Measurements from ENCODE around the gene PPP3R1.

Gene PPP3R1

DNA sequence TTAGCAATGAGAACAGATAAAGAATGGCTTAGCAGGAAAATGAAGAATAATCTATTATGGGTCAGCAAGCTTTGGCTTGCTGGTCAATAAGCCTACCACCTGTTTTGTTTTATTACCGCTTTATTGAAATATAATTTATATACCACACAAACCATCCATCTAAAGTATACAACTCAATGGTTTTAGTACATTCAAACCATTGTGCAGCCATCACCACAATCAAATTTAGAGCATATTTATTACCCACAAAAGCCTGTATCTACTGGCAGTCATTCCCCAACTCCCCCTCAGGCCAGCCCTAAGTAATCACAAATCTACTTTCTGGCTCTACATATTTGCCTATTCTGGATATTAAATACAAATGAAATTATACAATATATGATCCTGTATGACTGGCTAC, 17.2 kb downstream of the PPP3R1 start:
- DNase-seq (ENCODE audit: low read depth in 1 of 2, low spot score in 1 of 2) = no peak

GRCh38 chr2:68234405-68234804, 17.9 kb downstream of the PPP3R1 start:
- no peak for DNase-seq (ENCODE audit: low read depth in 1 of 2, low spot score in 1 of 2)

DNA sequence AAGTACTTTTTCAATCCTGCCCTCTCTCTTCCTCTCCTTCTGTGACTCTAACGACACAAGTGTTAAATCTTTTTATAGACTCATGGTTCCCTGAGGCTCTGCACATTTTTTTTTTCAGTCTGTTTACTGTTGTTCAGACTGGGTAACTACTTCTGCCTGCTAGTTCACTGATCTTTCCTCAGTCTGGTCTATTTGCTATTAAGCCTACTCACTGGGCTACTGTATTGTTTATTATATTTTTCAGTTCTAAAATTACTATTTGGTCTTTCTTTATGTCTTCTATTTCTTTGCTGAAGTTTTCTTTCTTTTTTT, 21.3 kb downstream of the PPP3R1 start:
- no peak for DNase-seq (ENCODE audit: low read depth in 1 of 2, low spot score in 1 of 2)

GRCh38 chr2:68230241-68231060, 21.9 kb downstream of the PPP3R1 start:
- no peak for DNase-seq (ENCODE audit: low read depth in 1 of 2, low spot score in 1 of 2)

- no peak for DNase-seq (ENCODE audit: low read depth in 1 of 2, low spot score in 1 of 2)
Observed at GRCh38 chr2:68226794-68227193, 25.5 kb downstream of the PPP3R1 start.

DNA sequence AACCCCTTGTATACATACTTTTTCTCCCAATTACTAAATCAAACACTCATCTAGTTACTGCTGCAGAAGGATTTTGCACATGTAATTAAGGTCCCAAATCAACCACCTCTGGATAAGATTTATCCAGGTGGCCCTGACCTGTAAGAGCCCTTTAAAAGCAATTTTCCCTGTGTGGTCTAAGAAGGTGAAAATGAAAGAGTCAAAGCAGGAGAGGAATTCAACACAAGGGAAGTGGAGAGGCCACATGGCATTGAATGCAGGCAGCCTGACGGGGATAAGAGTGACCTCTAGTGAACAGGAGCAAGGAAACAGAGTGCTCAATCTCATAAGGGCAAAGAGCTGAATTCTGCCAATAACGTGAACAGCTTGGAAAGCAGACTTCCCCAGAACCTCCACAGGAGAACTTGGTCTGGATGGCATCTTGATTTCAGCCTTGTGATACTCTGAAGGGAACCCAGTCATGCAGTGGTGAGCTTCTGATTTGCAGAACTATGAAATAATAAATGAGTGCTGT, 27.2 kb downstream of the PPP3R1 start:
- no peak for DNase-seq (ENCODE audit: low read depth in 1 of 2, low spot score in 1 of 2)

GRCh38 chr2:68223419-68223818, 28.9 kb downstream of the PPP3R1 start:
- no peak for DNase-seq (ENCODE audit: low read depth in 1 of 2, low spot score in 1 of 2)

DNA sequence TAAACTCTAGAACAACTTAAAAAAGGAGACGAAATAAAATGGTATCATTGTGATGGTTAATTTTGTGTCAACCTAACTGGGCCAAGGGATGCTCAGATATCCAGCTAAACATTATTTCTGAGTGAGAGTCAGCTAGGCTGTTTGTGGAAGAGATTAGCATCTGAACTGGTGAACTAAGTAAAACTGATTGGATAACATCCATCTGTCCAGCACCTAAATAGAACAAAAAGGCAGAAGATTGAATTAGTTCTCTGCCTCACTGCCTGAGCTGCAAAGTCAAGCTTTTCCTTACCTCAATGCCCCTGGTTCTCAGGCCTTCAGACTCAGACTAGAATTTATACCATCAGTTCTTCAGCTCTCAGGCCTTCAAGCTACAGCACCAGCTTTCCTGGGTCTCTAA, 30.0 kb downstream of the PPP3R1 start:
- DNase-seq (ENCODE audit: low read depth in 1 of 2, low spot score in 1 of 2) = no peak

DNA sequence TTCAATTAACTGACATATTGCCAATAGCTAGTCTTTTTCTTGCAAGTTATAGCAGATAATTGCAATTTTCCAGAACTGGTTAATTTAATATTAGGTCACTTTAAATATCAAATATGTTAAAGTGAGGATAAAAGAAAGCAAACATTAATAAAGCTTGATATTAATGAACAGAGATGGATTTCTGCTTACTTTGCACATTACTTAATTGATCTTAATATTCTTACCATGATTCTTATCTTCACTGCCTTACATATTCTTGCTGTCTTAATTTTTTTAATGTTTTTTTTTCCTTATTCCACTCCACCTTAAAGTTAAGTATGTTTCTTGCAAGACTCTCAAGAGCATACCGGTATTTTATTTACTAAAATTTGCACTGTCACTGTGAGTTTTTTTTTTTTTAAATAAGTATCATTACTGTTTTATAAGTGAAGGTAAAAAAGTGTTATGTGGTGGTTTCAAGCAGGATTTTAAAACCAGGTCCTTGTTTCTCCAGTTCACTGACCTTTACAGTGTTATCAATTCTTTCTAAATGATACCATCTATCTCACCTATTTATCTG, 33.9 kb downstream of the PPP3R1 start:
- DNase-seq (ENCODE audit: low read depth in 1 of 2, low spot score in 1 of 2) = no peak

DNA sequence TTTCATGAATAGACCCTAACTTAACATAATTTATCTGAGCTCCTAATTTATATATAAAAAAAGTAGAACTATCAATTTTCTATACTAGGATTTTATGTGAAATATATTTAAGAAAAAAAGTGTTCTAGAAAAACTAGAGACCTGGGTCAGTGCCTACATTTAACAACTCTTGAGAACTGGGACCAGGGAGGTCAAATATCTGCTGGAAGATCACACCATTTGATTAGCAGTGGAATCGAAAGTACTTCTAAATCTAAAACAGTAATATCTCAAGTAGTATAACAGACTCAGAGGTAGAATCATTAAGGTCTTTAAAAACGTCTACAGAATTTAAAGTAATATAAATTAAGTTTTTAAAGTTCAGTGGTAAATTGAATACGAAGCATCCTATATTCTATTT, 34.6 kb downstream of the PPP3R1 start:
- DNase-seq (ENCODE audit: low read depth in 1 of 2, low spot score in 1 of 2) = no peak

DNA sequence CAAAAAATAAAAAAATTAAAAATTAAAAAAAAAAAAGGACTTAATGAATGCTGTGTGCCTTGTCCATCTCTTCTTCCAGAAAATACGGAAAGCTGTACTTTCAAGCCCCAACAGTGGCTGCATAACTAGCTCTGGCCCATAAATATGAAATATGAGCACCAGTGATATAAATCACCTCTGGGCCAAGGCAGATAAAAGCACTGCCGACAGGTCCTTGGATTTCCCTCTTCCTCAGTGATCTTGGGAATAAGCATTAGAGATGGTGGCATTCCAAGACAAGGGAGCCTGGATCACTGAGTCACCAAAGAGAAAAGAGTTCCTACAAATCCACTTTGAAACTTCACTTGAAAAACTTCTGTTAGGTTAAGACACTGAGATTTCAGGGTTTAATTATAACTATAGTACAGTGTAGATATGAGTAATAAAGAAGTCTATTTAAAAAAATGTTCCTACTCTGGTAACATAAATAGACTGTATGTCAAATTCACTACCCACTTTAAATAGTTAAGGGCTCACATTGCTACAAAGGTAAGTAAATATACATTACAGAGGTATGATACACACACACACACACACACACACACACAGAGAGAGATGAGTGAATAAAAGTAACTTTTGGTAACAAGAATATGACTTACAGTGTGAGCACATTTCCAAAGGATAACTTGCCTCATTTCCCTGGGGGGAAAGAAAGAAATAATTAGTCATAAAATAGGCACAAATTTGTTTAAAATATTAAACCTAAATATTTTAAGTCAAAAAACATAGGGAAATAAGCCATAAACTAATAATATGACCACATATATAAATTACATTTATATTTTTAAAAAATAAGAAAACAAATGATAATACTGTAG, 35.6 kb downstream of the PPP3R1 start:
- DNase-seq (ENCODE audit: low read depth in 1 of 2, low spot score in 1 of 2) = no peak

GRCh38 chr2:68214381-68214780, 38.0 kb downstream of the PPP3R1 start:
- no peak for DNase-seq (ENCODE audit: low read depth in 1 of 2, low spot score in 1 of 2)

GRCh38 chr2:68206793-68207192, 45.5 kb downstream of the PPP3R1 start:
- no peak for DNase-seq (ENCODE audit: low read depth in 1 of 2, low spot score in 1 of 2)

DNA sequence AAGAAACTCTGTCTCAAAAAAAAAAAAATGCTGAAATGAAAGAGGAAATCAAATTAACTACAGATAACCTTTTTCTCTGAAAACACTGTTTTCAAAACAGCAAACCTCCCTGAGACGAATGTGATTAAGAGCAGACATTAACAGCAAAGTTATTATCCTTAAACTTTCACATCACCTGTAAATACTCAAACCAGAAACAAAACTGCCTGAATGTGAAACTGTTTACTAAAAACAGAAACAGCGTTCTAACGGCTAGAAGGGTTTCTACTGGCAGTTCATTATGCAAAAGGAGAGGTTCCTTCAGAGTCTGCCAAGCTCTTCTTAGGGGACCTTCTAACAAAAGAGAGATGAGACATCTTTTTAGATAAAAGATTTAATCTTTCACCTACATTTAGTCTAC, 48.7 kb downstream of the PPP3R1 start:
- no peak for DNase-seq (ENCODE audit: low read depth in 1 of 2, low spot score in 1 of 2)

GRCh38 chr2:68200157-68200787, 52.1 kb downstream of the PPP3R1 start:
- no peak for DNase-seq (ENCODE audit: low read depth in 1 of 2, low spot score in 1 of 2)

DNA sequence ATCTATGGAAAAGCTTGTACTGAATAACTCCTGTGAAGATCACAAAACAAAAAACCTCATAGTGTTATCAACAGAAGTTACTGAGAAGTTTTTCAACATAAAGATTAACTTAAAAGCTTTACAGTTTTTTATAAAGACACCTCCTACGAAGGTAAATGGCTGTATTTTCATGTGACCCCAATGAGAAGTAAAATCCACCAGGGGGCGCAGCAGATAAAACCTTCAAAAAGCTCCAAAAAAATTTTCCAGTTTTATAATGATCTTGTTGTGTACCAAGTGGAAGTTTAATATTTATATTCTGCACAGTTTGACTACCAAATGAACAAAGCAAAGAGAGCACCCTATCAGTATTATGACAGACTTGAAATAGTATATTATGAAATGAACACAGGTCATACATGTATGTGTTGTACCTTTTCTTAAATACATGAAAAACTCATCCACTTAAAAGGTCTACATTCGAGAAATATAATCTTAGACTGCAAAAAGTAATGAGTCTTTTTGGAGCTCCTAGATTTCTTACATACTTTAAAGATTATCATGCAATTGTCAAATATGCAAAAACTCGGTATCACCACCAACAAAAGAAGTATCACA, 56.1 kb downstream of the PPP3R1 start:
- DNase-seq (ENCODE audit: low read depth in 1 of 2, low spot score in 1 of 2) = peak in 1 of 2 donors; percentile 14

- no peak for DNase-seq (ENCODE audit: low read depth in 1 of 2, low spot score in 1 of 2)
Observed at GRCh38 chr2:68195096-68195495, 57.2 kb downstream of the PPP3R1 start.

- no peak for DNase-seq (ENCODE audit: low read depth in 1 of 2, low spot score in 1 of 2)
Observed at GRCh38 chr2:68193787-68194372, 58.5 kb downstream of the PPP3R1 start.

DNA sequence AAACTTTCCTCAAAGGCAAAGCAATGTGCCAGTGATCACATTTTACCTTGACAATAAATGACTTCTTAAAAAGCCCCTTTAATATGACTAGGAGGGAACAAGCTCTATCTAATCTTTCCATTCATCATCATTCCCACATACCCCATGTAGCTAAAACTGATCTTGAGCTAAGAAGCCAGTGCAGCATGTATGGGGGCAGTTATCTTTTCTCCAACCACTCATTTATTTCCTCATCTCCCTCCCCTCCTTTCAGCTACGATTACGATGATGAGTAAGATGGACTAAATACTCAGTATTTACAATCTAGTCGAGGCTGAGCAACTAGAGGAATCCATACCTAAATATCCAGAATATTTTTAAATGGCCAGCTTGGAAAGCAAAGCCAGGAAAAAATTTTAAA, 59.2 kb downstream of the PPP3R1 start:
- DNase-seq (ENCODE audit: low read depth in 1 of 2, low spot score in 1 of 2) = no peak

DNA sequence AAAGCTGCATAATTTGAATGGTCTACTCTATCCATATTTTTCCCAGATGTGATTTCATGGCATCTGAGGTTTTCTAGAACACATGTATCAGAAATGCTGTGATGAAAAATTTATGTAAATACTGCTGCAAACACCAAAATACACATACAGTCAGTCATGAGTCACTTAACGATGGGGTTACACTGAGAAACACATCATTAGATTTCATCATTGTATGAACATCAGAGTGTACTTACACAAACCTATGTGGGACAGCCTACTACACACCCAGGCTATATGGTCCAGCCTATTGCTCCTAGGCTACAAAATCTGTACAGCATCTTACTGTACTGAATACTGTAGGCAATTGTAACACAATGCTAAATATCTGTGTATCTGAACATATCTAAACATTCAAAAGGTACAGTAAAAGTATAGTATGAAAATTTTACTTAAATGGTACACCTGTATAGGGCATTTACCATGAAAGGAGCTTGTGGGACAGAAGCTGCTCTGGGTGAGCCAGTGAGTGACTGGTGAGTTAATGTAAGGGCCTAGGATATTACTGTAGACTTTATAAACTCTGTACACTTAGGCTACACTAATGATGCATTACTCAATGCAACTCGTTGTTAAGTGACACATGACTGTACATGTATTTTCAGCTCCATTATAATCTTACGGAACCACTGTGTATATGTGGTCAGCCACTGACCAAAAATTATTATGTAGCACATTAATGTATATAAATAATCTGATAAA, 61.2 kb downstream of the PPP3R1 start:
- DNase-seq (ENCODE audit: low read depth in 1 of 2, low spot score in 1 of 2) = no peak

Data from stimulated activated CD4-positive, alpha-beta T cell treated with anti-CD3 and anti-CD28 coated beads, Interleukin-15, amount 100 ng/mL, for 1 hour (primary cell).